Measurements from ENCODE around the gene YPEL2. TPM values are rescaled to one million over a fixed set of nuclear protein-coding genes. Genes with fewer than 3 reads are reported as not detected.

The YPEL2 gene
- total RNA-seq, 1 experiment from 2014 or later, result 1.1 TPM

GRCh38 chr17:59381716-59382570 lies 50.5 kb downstream of the YPEL2 start:
- Histone ChIP-seq H3K36me3 (ENCODE audit: control insufficient read depth, insufficient read depth, low read length) (no peaks in the 10 kb centered on the region), H3K27ac (ENCODE audit: low read length) (no peak overlapping the region), H3K4me1 (ENCODE audit: control insufficient read depth, insufficient read depth, low read length) (no peaks in the 10 kb centered on the region), H3K4me3 (ENCODE audit: low read depth in 2 of 2, low read length in 2 of 2) (no peak overlapping the region), H3K27me3 (ENCODE audit: control insufficient read depth, insufficient read depth, low read length) (no peaks in the 10 kb centered on the region), H3K9me3 (ENCODE audit: control insufficient read depth, insufficient read depth, low read depth, low read length) (no peaks in the 10 kb centered on the region)
- BruUV-seq (replicated peaks), result no TSS peak
- in situ Hi-C loops (cut with HindIII; ENCODE audit: low pct_unique_long_range_greater_than_20kb, low sequenced_read_pairs), result no loop called here
- no peak for ATAC-seq
- POLR2A ChIA-PET, result no interaction called here
- TF ChIP-seq REST (IDR thresholded peaks at IDR 0.05; ENCODE audit: insufficient read depth in 1 of 2, low read depth in 2 of 2, low read length in 1 of 2), result no peak
- no peak for TF ChIP-seq SIN3A (IDR thresholded peaks at IDR 0.05; ENCODE audit: borderline replicate concordance, insufficient read depth, low read depth, low read length)
- TF ChIP-seq TCF7L2 (IDR thresholded peaks at IDR 0.05; ENCODE audit: low read depth, low read length), result no peak
- TF ChIP-seq CTCF (IDR thresholded peaks at IDR 0.05), result no peak
- TF ChIP-seq POLR2AphosphoS5 (IDR thresholded peaks at IDR 0.05; ENCODE audit: low read depth, low read length), result no peak
- CTCF ChIA-PET, result no interaction called here
- intact Hi-C loops (cut with micrococcal nuclease; ENCODE audit: unreplicated experiment), result no loop called here
- no peak for DNase-seq (ENCODE audit: low read depth, low spot score)

DNA sequence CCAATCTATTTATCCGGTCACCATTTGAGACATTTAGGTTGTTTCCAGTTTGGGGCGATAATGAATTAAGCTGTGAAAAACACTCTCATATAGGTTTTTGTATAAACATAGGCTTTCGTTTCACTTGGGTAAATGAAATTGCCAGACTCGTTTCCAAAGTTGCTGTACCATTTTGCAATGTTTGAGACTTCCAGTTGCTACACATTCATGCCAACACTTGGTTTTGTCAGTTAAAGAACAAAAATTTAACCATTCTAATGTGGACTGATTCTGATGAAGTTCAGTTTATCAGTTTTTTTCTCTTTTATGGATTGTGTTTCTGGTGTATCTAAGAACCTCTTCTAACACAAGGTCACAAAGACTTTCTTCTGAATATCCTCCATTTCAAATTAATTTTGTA lies 52.4 kb downstream of the YPEL2 start:
- no TSS peak for BruUV-seq (replicated peaks)
- POLR2A ChIA-PET, result no interaction called here
- Histone ChIP-seq H3K36me3 (ENCODE audit: control insufficient read depth, insufficient read depth, low read length) (no peaks in the 10 kb centered on the region), H3K27ac (ENCODE audit: low read length) (no peak overlapping the region), H3K4me1 (ENCODE audit: control insufficient read depth, insufficient read depth, low read length) (no peaks in the 10 kb centered on the region), H3K27me3 (ENCODE audit: control insufficient read depth, insufficient read depth, low read length) (no peaks in the 10 kb centered on the region), H3K9me3 (ENCODE audit: control insufficient read depth, insufficient read depth, low read depth, low read length) (no peaks in the 10 kb centered on the region), H3K4me3 (ENCODE audit: low read depth in 2 of 2, low read length in 2 of 2) (no peak overlapping the region)
- DNase-seq (ENCODE audit: low read depth, low spot score), result no peak
- TF ChIP-seq CTCF (IDR thresholded peaks at IDR 0.05) (no peak), REST (IDR thresholded peaks at IDR 0.05; ENCODE audit: insufficient read depth in 1 of 2, low read depth in 2 of 2, low read length in 1 of 2) (no peak), SIN3A (IDR thresholded peaks at IDR 0.05; ENCODE audit: borderline replicate concordance, insufficient read depth, low read depth, low read length) (no peak), POLR2AphosphoS5 (IDR thresholded peaks at IDR 0.05; ENCODE audit: low read depth, low read length) (no peak), TCF7L2 (IDR thresholded peaks at IDR 0.05; ENCODE audit: low read depth, low read length) (no peak)
- ATAC-seq, result no peak
- intact Hi-C loops (cut with micrococcal nuclease; ENCODE audit: unreplicated experiment), result no loop called here
- in situ Hi-C loops (cut with HindIII; ENCODE audit: low pct_unique_long_range_greater_than_20kb, low sequenced_read_pairs), result no loop called here
- CTCF ChIA-PET, result no interaction called here

Measured in Panc1 (cell line).